ENCODE measurements around the gene GDE1. TPM values are rescaled to one million over a fixed set of nuclear protein-coding genes. Genes with fewer than 3 reads are reported as not detected.

Gene GDE1
- total and polyA plus RNA-seq, 7 experiments from 2014 or later = 16.6 to 27.6 (median 21.1) TPM

GRCh38 chr16:19474617-19475016 lies 47.3 kb downstream of the GDE1 start:
- ChIA-PET CTCF (no interaction called here), POLR2A (no interaction called here)

DNA sequence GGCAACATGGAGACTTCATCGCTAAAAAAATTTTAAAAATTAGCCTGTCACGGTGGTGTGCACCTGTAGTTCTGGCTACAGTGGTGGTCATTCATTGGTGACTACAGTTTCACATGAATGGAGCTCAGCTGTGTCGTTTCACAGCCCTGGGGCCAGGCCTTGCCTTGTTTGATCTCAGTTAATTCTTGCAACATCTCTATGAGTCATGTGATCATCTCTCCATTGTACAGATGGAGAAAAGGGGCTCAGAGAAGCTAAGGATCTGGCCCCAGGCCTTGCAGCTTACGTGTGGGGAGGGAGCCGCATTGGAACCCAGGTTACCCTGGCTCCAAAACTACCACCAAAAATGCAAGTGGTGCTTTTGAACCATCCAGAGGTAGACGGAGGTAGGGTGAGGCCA lies 49.4 kb downstream of the GDE1 start:
- Mint-ChIP-seq H3K9me3 (no peaks in the 10 kb centered on the region), H3K27me3 (peaks cover 0 to 9% (median 0%) of the 10 kb centered on the region in 5 donors)

More at GRCh38 chr16:19474617-19475016, 47.3 kb downstream of the GDE1 start:
- H3K4me1 ChIP-seq (ENCODE audit: control insufficient read depth in 2 of 2, insufficient read depth in 2 of 2, low read length in 2 of 2) = no peaks in the 10 kb centered on the region
- Mint-ChIP-seq H3K36me3 (no peaks in the 10 kb centered on the region), H3K4me1 (no peaks in the 10 kb centered on the region), H3K9me3 (peaks cover 0 to 4% (median 0%) of the 10 kb centered on the region in 11 donors), H3K27ac (no peak overlapping the region), H3K27me3 (peaks cover 0 to 15% (median 11%) of the 10 kb centered on the region in 5 donors), H3K4me3 (no peak overlapping the region)
- ATAC-seq (no peak), DNase-seq (no peak)
- no peak overlapping the region for H3K27ac ChIP-seq (ENCODE audit: low read depth, low read length)
- H3K36me3 ChIP-seq (ENCODE audit: control insufficient read depth in 2 of 3, insufficient read depth in 3 of 3, low read length in 3 of 3) = no peaks in the 10 kb centered on the region
- H3K27me3 ChIP-seq (ENCODE audit: control insufficient read depth in 2 of 2, insufficient read depth in 2 of 2, low read length in 2 of 2) = no peaks in the 10 kb centered on the region
- intact Hi-C loops (cut with micrococcal nuclease) = no loop called here
- H3K4me3 ChIP-seq (ENCODE audit: low read length) = no peak overlapping the region
- no peaks in the 10 kb centered on the region for H3K9me3 ChIP-seq (ENCODE audit: control insufficient read depth in 2 of 3, low read length in 3 of 3)

GRCh38 chr16:19468300-19468699 lies 53.6 kb downstream of the GDE1 start:
- no peak overlapping the region for H3K4me3 Mint-ChIP-seq

More for the DNA sequence above, 49.4 kb downstream of the GDE1 start:
- Histone ChIP-seq H3K27ac (ENCODE audit: low read depth, low read length) (no peak overlapping the region), H3K27me3 (ENCODE audit: control insufficient read depth in 2 of 2, insufficient read depth in 2 of 2, low read length in 2 of 2) (no peaks in the 10 kb centered on the region), H3K9me3 (ENCODE audit: control insufficient read depth in 2 of 3, low read length in 3 of 3) (no peaks in the 10 kb centered on the region), H3K36me3 (ENCODE audit: control insufficient read depth in 2 of 3, insufficient read depth in 3 of 3, low read length in 3 of 3) (no peaks in the 10 kb centered on the region), H3K4me1 (ENCODE audit: control insufficient read depth in 2 of 2, insufficient read depth in 2 of 2, low read length in 2 of 2) (no peaks in the 10 kb centered on the region), H3K4me3 (ENCODE audit: low read length) (no peak overlapping the region)
- CTCF ChIA-PET = no interaction called here
- Mint-ChIP-seq H3K4me1 (no peaks in the 10 kb centered on the region), H3K4me3 (no peak overlapping the region), H3K36me3 (no peaks in the 10 kb centered on the region), H3K27ac (no peak overlapping the region)
- intact Hi-C loops (cut with micrococcal nuclease) = no loop called here
- ATAC-seq (no peak), DNase-seq (no peak)
- POLR2A ChIA-PET = no interaction called here

GRCh38 chr16:19463468-19464315 lies 58.2 kb downstream of the GDE1 start:
- intact Hi-C loops (cut with micrococcal nuclease) = no loop called here
- CTCF ChIA-PET = no interaction called here
- Mint-ChIP-seq H3K4me3 (no peak overlapping the region), H3K27me3 (peaks cover 0 to 7% (median 3%) of the 10 kb centered on the region in 5 donors), H3K27ac (no peak overlapping the region), H3K36me3 (peaks cover 0 to 4% (median 0%) of the 10 kb centered on the region in 5 donors), H3K9me3 (peaks cover 0 to 3% (median 0%) of the 10 kb centered on the region in 11 donors), H3K4me1 (peaks cover 0 to 4% (median 0%) of the 10 kb centered on the region in 7 donors)
- Histone ChIP-seq H3K4me1 (ENCODE audit: control insufficient read depth in 2 of 2, insufficient read depth in 2 of 2, low read length in 2 of 2) (no peaks in the 10 kb centered on the region), H3K27me3 (ENCODE audit: control insufficient read depth in 2 of 2, insufficient read depth in 2 of 2, low read length in 2 of 2) (no peaks in the 10 kb centered on the region), H3K27ac (ENCODE audit: low read depth, low read length) (no peak overlapping the region), H3K9me3 (ENCODE audit: control insufficient read depth in 2 of 3, low read length in 3 of 3) (no peaks in the 10 kb centered on the region), H3K36me3 (ENCODE audit: control insufficient read depth in 2 of 3, insufficient read depth in 3 of 3, low read length in 3 of 3) (no peaks in the 10 kb centered on the region), H3K4me3 (ENCODE audit: low read length) (no peak overlapping the region)
- POLR2A ChIA-PET = no interaction called here
- DNase-seq (no peak), ATAC-seq (no peak)

More at GRCh38 chr16:19468300-19468699, 53.6 kb downstream of the GDE1 start:
- Histone ChIP-seq H3K27me3 (ENCODE audit: control insufficient read depth in 2 of 2, insufficient read depth in 2 of 2, low read length in 2 of 2) (no peaks in the 10 kb centered on the region), H3K36me3 (ENCODE audit: control insufficient read depth in 2 of 3, insufficient read depth in 3 of 3, low read length in 3 of 3) (no peaks in the 10 kb centered on the region), H3K4me1 (ENCODE audit: control insufficient read depth in 2 of 2, insufficient read depth in 2 of 2, low read length in 2 of 2) (no peaks in the 10 kb centered on the region), H3K27ac (ENCODE audit: low read depth, low read length) (no peak overlapping the region), H3K9me3 (ENCODE audit: control insufficient read depth in 2 of 3, low read length in 3 of 3) (no peaks in the 10 kb centered on the region), H3K4me3 (ENCODE audit: low read length) (no peak overlapping the region)
- H3K4me1 Mint-ChIP-seq = peaks cover 0 to 4% (median 0%) of the 10 kb centered on the region in 7 donors
- no peaks in the 10 kb centered on the region for H3K27me3 Mint-ChIP-seq
- CTCF ChIA-PET = no interaction called here
- POLR2A ChIA-PET = no interaction called here
- H3K36me3 Mint-ChIP-seq = no peaks in the 10 kb centered on the region
- ATAC-seq (no peak), DNase-seq (no peak)
- H3K27ac Mint-ChIP-seq = no peak overlapping the region
- intact Hi-C loops (cut with micrococcal nuclease) = no loop called here
- H3K9me3 Mint-ChIP-seq = peaks cover 0 to 1% (median 0%) of the 10 kb centered on the region in 11 donors

DNA sequence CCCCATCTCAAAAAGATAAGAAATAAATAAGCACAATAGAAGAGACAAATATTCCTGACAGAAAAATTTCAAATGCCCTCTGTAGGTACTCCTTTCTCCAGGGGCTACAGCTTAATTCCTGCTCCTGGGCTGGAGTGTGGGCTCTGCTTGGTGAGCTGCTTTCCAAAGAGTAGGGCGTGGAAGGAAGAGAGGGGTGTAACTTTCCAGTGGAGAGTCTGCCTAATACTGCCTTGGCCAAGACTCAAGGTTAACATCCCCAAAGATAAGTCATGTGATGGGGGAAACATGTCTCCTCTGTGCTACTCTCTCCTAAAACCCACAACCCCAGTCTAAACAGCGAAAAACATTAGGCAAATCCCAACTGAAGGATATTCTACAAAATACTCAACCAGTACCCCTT lies 61.5 kb downstream of the GDE1 start:
- POLR2A ChIA-PET = no interaction called here
- H3K27ac Mint-ChIP-seq = no peak overlapping the region
- intact Hi-C loops (cut with micrococcal nuclease) = no loop called here
- H3K4me1 Mint-ChIP-seq = peaks cover 0 to 4% (median 0%) of the 10 kb centered on the region in 7 donors
- H3K27me3 Mint-ChIP-seq = peaks cover 0 to 9% (median 6%) of the 10 kb centered on the region in 5 donors
- no peaks in the 10 kb centered on the region for H3K4me1 ChIP-seq (ENCODE audit: control insufficient read depth in 2 of 2, insufficient read depth in 2 of 2, low read length in 2 of 2)
- no peak overlapping the region for H3K4me3 ChIP-seq (ENCODE audit: low read length)
- no peak for DNase-seq
- peaks cover 0 to 3% (median 0%) of the 10 kb centered on the region in 11 donors for H3K9me3 Mint-ChIP-seq
- no peaks in the 10 kb centered on the region for H3K36me3 ChIP-seq (ENCODE audit: control insufficient read depth in 2 of 3, insufficient read depth in 3 of 3, low read length in 3 of 3)
- no peaks in the 10 kb centered on the region for H3K27me3 ChIP-seq (ENCODE audit: control insufficient read depth in 2 of 2, insufficient read depth in 2 of 2, low read length in 2 of 2)
- H3K9me3 ChIP-seq (ENCODE audit: control insufficient read depth in 2 of 3, low read length in 3 of 3) = no peaks in the 10 kb centered on the region
- no peak for ATAC-seq
- no peak overlapping the region for H3K4me3 Mint-ChIP-seq
- CTCF ChIA-PET = no interaction called here
- peaks cover 0 to 4% (median 0%) of the 10 kb centered on the region in 5 donors for H3K36me3 Mint-ChIP-seq
- no peak overlapping the region for H3K27ac ChIP-seq (ENCODE audit: low read depth, low read length)

DNA sequence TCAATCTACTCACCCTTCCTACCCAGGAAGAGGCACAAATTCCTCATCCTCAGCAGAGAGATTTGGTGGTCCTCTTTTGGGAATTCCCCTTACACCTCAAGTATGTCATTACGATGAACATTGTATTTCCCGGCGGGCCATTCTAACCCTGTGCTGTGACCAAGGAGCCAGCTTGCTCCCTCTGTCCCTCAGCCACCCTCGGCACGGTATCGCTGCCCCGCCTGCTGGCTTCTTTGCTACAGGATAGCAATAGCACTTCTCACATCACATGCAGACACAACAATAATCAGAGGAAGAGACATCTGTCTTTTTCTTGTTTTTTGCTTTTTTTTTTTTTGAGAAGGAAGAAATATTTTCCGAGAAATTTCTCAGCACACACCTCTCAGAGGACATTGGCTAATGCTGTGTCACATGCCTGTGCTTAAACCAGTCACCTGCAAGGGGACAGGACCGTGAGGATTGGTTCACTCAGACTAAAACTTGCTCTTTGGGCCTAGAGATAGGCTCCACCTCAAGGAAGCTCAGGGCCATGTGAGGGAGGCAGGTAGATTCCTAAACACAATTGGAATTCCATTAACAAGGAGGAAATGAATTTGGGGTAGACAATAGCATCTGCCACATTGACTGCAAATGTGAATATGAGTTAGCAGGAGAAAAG lies 63.0 kb downstream of the GDE1 start:
- Mint-ChIP-seq H3K27me3 (peaks cover 0 to 9% (median 6%) of the 10 kb centered on the region in 5 donors), H3K27ac (no peak overlapping the region), H3K9me3 (peaks cover 0 to 3% (median 0%) of the 10 kb centered on the region in 11 donors), H3K4me3 (no peak overlapping the region), H3K36me3 (peaks cover 0 to 4% (median 0%) of the 10 kb centered on the region in 5 donors), H3K4me1 (peaks cover 0 to 2% (median 0%) of the 10 kb centered on the region in 7 donors)
- CTCF ChIA-PET = no interaction called here
- no peaks in the 10 kb centered on the region for H3K9me3 ChIP-seq (ENCODE audit: control insufficient read depth in 2 of 3, low read length in 3 of 3)
- intact Hi-C loops (cut with micrococcal nuclease) = no loop called here
- no peak for DNase-seq
- no peaks in the 10 kb centered on the region for H3K4me1 ChIP-seq (ENCODE audit: control insufficient read depth in 2 of 2, insufficient read depth in 2 of 2, low read length in 2 of 2)
- H3K4me3 ChIP-seq (ENCODE audit: low read length) = no peak overlapping the region
- POLR2A ChIA-PET = no interaction called here
- no peak overlapping the region for H3K27ac ChIP-seq (ENCODE audit: low read depth, low read length)
- no peaks in the 10 kb centered on the region for H3K27me3 ChIP-seq (ENCODE audit: control insufficient read depth in 2 of 2, insufficient read depth in 2 of 2, low read length in 2 of 2)
- no peaks in the 10 kb centered on the region for H3K36me3 ChIP-seq (ENCODE audit: control insufficient read depth in 2 of 3, insufficient read depth in 3 of 3, low read length in 3 of 3)
- no peak for ATAC-seq
